NOMO-1 treated with dmso at 0.1 percent for 144 hours (cell line): ENCODE results near the gene DOC2B.

Experiments
- DNase-seq: peaks from one replicate; lab custom pipeline; 2025; ENCODE audit not compliant: unreplicated experiment; lab: John Stamatoyannopoulos, UW

The DOC2B gene

DNA sequence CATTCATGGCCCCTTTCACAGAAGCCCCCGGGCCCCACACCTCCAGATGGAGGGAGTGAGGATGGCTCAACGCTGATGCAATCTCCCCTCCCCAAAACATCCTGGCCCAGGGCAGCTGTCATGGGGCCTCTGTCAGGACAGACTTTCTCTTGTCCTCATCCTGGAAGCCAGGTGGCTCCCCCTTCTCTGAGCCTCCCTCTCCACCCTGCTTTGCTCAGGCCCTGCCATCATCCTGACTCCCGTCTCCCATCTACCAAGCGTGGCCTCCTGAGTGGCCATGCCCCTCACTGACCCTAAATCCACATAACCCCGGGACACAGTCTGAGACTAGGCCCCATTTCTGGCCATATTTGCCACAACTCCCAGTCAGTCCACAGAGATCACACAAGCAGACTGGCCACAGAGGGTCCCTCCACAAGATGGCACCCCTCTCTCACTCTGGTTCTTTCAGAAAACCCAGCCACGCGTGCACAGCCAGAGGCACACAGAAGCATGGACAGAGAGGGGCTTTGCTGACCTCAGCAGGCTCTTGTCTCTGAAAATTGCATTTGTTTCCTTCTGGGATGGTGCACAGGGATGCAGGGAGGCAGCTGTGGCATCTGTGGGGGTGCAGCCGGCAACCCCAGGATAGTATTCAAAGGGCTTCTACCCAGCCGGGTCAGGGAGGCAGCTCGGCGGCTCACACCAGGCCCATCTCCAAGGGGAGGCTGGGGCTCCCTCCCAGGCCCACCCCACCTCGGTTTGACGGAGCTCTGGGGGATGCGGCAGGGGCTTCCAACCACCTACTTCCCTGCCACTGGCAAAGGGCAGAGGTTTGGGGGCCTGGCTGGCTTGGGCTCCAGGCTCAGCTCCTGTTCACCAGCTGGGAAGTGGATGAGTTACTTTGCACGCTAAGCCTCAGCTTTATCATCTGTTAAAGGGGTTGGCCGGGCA lies 16.9 kb downstream of the DOC2B start:
- DNase-seq = no peak

DNA sequence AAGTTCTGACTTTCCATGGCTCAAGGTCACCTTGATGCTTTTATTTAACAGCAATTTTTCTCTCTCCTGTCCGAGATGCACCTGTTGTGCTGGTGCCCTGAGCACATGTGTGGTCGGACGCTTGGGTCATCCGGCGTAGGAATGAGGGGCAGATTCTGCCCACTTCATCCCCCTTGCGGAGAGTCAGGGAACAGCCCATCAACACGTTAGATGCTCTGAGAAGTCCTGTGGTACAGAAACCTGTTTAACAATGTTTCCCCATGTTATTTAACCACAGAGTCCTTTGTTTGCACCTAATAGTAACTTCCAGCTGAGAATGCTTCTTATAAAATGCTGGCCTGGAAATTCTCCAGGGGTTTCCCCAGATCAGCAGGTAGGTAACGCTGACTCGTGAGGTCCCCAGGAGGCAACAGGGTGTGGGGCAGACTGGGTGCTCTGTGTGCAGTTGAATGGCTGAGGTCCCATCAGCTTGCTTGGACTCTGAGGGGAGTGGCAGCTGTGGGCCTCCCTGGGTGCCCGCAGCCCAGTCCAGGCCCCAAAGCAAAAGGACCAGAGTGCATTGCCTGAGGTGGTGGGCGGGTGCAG lies 17.8 kb downstream of the DOC2B start:
- DNase-seq = no peak

DNA sequence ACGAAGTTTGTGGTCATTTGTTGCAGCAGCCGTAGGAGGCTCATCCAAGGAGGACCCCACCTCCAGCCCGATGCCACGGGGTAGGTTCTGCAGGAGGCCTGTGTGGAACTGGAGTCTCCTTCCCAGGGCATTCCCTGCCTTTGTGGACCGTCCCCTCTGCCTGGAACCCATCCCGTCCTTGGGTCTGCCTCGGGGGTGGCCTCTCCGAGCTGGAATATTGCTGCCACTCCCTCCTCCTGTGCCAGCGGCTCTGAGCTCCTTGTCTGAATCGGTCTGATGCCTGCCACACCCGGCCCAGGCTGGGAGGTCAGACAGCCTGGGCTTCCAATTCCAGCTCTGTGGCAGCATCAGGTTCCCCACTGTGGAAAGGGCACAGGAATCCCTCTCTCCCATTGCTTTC lies 18.8 kb downstream of the DOC2B start:
- no peak for DNase-seq

DNA sequence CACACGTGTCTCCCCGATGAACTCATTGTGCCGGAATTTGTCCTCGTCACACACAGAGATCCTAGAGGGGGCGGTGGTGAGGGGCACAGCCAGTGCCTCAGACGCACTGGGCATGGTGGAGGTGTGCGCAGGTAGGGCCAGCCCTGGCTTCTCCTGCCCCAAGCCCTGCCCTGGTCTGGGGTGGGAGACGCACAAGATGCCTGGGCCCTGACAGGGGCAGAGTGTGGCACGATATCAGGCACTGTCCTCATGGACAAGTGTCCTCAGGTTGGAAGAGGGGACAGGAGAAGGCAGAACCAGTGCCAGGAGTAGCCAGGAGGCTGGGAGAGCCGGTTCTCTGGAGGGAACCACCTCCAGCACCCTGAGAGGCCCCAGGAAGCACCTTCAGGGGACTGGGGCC lies 20.0 kb downstream of the DOC2B start:
- no peak for DNase-seq

- no peak for DNase-seq
Observed at GRCh38 chr17:160336-160735, 21.1 kb downstream of the DOC2B start.

DNA sequence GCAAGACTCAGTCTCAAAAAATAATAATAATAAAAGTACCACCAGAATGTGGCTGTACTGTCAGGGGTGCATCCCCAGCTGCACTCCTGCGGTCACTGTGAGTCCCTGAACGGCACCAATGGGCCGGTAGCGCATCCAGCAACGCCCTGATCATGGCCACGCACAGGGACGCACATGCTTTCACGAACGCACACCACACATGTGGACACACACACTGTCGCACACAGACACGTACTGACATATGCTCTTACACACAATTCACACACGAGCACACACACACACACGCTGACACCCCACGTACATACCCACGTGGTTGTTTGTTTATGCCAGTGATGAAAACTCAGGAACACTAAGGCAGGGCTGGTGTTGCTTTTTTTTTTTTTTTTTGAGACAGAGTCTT lies 21.8 kb downstream of the DOC2B start:
- DNase-seq = no peak

DNA sequence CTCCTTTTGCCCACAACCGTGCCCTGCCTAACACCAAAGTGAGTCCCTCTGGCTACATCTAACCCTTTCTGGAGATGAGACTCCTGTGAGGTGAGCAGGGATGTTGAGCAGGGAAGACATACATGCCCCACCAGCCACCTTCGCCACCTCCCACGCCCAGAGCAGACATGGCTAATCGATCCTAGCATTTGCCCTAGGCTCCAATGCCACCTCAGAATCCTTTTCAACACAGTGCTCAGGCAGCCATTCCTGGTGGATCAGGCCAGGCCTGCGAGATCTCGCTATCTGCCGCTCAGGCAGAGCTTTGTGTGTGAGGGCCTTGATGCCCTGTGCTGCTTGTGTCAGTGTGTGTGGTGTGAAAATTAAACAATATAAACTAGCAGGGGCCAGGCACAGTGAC lies 23.1 kb downstream of the DOC2B start:
- DNase-seq = no peak

- DNase-seq = no peak
Observed at GRCh38 chr17:157901-158300, 23.5 kb downstream of the DOC2B start.

- no peak for DNase-seq
Observed at GRCh38 chr17:156946-157345, 24.5 kb downstream of the DOC2B start.

- no peak for DNase-seq
Observed at GRCh38 chr17:156094-156621, 25.3 kb downstream of the DOC2B start.

DNA sequence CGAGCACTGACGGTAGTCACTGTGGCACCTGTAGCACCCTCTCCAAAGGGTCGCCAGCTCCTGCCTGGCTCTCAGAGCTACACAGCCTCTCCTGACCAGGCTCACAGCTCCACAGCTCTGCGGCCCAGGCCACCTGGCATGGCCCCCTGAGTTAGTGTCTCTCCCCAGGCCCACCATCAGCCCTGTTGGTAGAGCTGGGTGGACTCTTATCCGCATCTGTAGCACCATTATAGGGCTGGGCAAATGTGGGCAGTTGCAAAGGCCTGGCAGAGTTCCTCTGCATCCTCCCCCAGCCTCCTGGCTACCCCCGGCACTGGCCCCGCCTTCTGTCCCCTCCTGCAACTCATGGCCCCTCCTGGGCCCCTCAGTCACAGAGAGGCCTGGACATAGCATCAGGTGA lies 25.9 kb downstream of the DOC2B start:
- DNase-seq = no peak

DNA sequence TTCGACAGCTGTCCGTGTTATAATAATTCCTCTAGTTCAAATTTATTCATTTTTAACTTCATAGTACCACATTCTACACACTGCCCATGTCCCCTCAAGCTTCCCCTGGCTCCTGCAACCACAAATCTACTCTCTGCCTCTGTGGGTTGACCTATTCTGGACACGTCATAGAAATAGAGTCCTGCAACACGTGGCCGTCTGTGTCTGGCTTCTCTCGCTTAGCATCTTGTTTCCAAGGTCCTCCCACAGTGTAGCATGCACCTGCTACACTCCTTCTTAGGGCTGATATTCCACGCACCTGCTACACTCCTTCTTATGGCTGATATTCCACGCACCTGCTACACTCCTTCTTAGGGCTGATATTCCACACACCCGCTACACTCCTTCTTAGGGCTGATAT lies 27.6 kb downstream of the DOC2B start:
- DNase-seq = no peak

DNA sequence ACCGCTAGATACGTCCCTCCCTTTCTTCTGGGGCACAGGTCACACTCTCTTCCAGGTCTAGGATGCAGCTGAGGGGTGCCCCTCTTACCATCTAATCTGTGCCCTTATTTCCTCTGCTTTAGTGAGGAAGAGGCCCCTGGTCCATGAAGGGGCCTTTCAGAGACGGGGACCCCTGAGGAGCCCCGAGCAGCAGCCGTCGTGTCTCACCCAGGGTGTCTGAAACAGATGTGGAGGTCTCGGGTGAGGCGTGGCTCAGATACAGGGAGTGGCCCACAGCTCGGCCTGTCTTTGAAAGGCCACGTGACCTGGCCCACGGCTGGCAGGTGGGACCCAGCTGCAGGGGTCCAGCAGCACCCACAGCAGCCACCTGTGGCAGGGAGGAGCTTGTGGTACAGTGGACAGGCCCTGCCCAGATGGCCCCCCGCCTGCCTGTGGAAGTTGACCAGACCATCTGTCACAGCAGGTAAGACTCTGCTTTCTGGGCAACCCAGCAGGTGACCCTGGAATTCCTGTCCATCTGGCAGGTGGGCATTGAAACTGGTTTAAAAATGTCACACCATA lies 28.5 kb downstream of the DOC2B start:
- DNase-seq = no peak

DNA sequence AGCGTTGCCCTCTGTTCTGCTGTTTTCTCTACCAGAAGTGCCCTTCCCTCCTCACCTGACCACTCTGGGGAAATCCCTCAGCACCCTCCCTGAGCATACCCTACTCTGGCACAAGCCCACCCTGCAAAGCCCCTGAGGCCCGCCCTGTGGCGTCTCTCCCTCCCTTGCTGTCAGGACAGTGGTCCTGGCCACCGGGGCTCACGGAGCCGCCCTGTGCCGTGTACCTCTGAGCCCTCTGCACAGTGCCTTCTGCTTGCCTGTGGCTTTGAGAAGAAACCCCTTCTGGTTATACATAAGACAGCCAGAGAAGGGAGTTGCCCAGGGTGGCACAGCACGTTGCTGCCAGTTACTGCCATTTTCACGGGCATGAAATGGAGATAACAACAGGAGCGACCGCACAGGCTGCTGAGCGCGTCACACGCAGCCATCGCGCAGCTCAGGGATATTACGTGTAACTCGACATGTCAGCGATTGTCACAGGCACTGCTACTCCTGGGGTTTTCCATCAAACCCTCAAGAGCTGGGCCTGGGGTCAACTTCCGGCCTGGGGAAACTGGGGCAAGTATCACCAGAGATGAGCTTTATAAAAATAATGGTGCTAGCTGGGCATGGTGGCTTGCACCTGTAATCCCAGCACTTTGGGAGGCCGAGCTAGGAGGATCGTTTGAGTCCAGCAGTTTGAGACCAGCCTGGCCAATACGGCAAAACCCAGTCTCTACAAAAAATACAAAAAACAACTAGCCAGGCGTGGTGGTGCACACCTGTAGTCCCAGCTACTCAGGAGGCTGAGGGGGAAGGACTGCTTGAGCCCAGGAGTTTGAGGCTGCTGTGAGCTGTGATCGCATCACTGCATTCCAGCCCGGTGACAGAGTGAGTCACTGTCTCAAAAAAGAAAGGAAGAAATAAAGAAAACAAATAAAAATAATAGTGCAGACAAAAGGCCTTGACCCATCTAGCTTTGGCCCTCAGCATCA lies 29.3 kb downstream of the DOC2B start:
- DNase-seq = no peak

GRCh38 chr17:151004-151403 lies 30.4 kb downstream of the DOC2B start:
- no peak for DNase-seq

- DNase-seq = no peak
Observed at GRCh38 chr17:149897-150584, 31.4 kb downstream of the DOC2B start.

DNA sequence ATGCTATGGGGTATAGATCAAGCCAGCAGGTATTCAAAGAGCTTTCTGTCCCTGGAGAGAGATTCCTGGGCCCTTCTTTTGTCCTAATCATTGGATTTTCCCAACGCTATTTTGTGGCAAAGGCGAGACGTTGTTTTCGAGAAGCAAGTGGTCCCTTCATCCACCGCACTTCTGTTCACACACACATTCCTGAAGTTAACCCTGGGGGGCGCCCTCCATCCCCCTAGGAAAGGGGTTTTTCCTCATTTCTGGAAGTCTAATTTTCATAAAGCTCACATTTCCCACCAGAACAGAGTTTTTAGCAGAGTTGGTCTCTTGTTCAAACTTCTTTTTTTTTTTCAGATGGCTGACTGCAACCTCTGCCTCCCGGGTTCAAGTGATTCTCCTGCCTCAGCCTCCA lies 32.2 kb downstream of the DOC2B start:
- DNase-seq = no peak

DNA sequence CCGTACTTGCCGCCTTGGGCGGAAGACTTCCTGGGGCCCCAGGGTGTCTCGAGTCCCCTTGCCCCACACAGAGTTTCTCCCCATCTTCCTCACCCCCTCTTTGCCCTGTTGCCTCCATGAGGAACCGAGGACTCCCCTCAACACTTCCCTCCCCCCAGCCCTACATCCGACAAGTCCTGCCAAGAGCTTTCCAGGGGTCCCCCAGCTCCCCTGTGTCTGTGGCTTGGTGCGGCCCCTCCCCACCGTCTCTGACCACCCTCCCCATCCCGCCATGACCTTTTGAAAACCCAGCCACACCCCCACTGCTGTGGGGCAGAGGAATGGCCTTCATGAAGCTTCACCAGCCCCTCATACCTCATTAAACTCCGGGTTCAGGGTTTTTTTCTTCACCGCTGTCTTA lies 32.7 kb downstream of the DOC2B start:
- DNase-seq = no peak

GRCh38 chr17:147796-148740 lies 33.4 kb downstream of the DOC2B start:
- DNase-seq = no peak
